NT2/D1 (cell line): Measurements from ENCODE around the gene ARID1A.

ENCODE experiments used
- YY1 ChIP-seq: IDR thresholded peaks from 2 replicates; pipeline ENCODE4 v1.6.1; 2011; ENCODE audit not compliant: insufficient read length, insufficient read depth
- ZNF274 ChIP-seq: IDR thresholded peaks from 2 replicates; pipeline ENCODE4 v1.6.1; 2011; ENCODE audit warnings: mild to moderate bottlenecking, low read depth, low read length

GRCh38 chr1:26752519-26752918, 56.7 kb downstream of the ARID1A start:
- TF ChIP-seq ZNF274 (no peak), YY1 (no peak)
